Measurements from ENCODE around the gene SRMS.

SRMS gene

GRCh38 chr20:63568170-63568981, 20.8 kb upstream of the SRMS start:
- H3K36me3 ChIP-seq (ENCODE audit: control insufficient read depth, insufficient read depth, low read length), result no peaks in the 10 kb centered on the region
- H2AFZ ChIP-seq, result no peak overlapping the region
- H3K79me2 ChIP-seq, result no peaks in the 10 kb centered on the region
- H3K4me3 ChIP-seq (ENCODE audit: low read depth, low read length), result no peak overlapping the region
- no peaks in the 10 kb centered on the region for H3K9me3 ChIP-seq (ENCODE audit: control insufficient read depth, low read length)
- no peaks in the 10 kb centered on the region for H3K27me3 ChIP-seq (ENCODE audit: control insufficient read depth, insufficient read depth, low read length)
- no peak overlapping the region for H3K27ac ChIP-seq
- no peak overlapping the region for H3K9ac ChIP-seq
- H3K4me2 ChIP-seq (ENCODE audit: low read length), result no peak overlapping the region
- no peaks in the 10 kb centered on the region for H3K4me1 ChIP-seq
- no peak for TF ChIP-seq CTCF (IDR thresholded peaks at IDR 0.05)

DNA sequence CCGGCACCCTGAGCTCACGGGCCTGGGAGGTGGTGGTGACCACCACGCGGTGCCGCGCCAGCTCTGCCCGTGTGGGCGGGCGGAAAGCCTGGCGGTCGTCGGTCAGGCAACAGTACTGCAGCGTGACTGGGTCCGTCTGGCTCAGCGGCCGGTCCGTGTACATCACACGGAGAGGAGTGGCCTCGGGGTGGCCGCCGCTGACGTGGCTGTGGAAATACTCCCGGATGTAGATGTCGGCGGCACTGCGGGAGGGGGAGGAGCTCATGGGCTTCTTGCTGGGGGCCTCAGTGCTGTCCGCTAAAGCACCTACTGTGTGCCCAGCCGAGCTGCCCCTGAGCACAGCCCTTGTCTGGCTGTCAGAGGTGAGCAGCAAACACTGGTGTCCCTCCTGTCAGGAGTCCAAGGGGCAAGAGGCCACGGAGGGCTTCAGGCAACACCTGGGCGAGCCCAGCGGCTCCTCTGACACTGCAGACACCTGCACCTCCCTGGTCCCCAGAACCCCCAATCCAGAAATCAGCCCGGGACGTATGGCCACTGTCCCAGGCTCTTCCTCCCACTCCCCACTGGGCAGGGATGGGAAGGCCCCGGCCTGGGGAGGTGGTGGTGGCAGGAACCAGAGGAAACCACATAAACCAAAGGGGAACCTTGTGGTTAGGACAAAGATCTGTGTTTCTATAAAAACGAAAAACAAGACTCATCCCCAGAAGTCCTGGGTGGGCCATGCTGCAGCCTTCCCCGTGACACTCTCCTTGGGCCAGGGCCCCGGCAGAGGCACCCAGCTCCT, 20.0 kb upstream of the SRMS start:
- no peak for TF ChIP-seq CTCF (IDR thresholded peaks at IDR 0.05)

GRCh38 chr20:63567136-63567385, 19.5 kb upstream of the SRMS start:
- H3K9ac ChIP-seq, result no peak overlapping the region
- no peak overlapping the region for H3K27ac ChIP-seq
- no peaks in the 10 kb centered on the region for H3K4me1 ChIP-seq
- no peaks in the 10 kb centered on the region for H3K9me3 ChIP-seq (ENCODE audit: control insufficient read depth, low read length)
- H3K4me3 ChIP-seq (ENCODE audit: low read depth, low read length), result no peak overlapping the region
- no peaks in the 10 kb centered on the region for H3K79me2 ChIP-seq
- TF ChIP-seq CTCF (IDR thresholded peaks at IDR 0.05), result no peak
- no peak overlapping the region for H2AFZ ChIP-seq
- H3K4me2 ChIP-seq (ENCODE audit: low read length), result no peak overlapping the region
- H3K27me3 ChIP-seq (ENCODE audit: control insufficient read depth, insufficient read depth, low read length), result no peaks in the 10 kb centered on the region
- H3K36me3 ChIP-seq (ENCODE audit: control insufficient read depth, insufficient read depth, low read length), result no peaks in the 10 kb centered on the region

More for the DNA sequence above, 20.0 kb upstream of the SRMS start:
- no peak overlapping the region for H3K4me2 ChIP-seq (ENCODE audit: low read length)
- no peak overlapping the region for H3K4me3 ChIP-seq (ENCODE audit: low read depth, low read length)
- no peaks in the 10 kb centered on the region for H3K36me3 ChIP-seq (ENCODE audit: control insufficient read depth, insufficient read depth, low read length)
- no peaks in the 10 kb centered on the region for H3K27me3 ChIP-seq (ENCODE audit: control insufficient read depth, insufficient read depth, low read length)
- H3K79me2 ChIP-seq, result no peaks in the 10 kb centered on the region
- no peaks in the 10 kb centered on the region for H3K4me1 ChIP-seq
- no peak overlapping the region for H3K9ac ChIP-seq
- H3K9me3 ChIP-seq (ENCODE audit: control insufficient read depth, low read length), result no peaks in the 10 kb centered on the region
- H2AFZ ChIP-seq, result no peak overlapping the region
- H3K27ac ChIP-seq, result no peak overlapping the region

- TF ChIP-seq CTCF (IDR thresholded peaks at IDR 0.05), result no peak
- H3K27ac ChIP-seq, result no peak overlapping the region
- no peak overlapping the region for H3K4me2 ChIP-seq (ENCODE audit: low read length)
- H2AFZ ChIP-seq, result no peak overlapping the region
- H3K79me2 ChIP-seq, result no peaks in the 10 kb centered on the region
- H3K9me3 ChIP-seq (ENCODE audit: control insufficient read depth, low read length), result no peaks in the 10 kb centered on the region
- H3K36me3 ChIP-seq (ENCODE audit: control insufficient read depth, insufficient read depth, low read length), result no peaks in the 10 kb centered on the region
- no peaks in the 10 kb centered on the region for H3K4me1 ChIP-seq
- no peaks in the 10 kb centered on the region for H3K27me3 ChIP-seq (ENCODE audit: control insufficient read depth, insufficient read depth, low read length)
- H3K4me3 ChIP-seq (ENCODE audit: low read depth, low read length), result no peak overlapping the region
- no peak overlapping the region for H3K9ac ChIP-seq
Measured at GRCh38 chr20:63566395-63567135, 19.0 kb upstream of the SRMS start.
